ENCODE measurements around the gene DDX20. TPM values are rescaled to one million over a fixed set of nuclear protein-coding genes. Genes with fewer than 3 reads are reported as not detected.
A peak's percentile ranks its signal among the peaks of the same experiment; 100 is the strongest.

Gene DDX20, protein sequence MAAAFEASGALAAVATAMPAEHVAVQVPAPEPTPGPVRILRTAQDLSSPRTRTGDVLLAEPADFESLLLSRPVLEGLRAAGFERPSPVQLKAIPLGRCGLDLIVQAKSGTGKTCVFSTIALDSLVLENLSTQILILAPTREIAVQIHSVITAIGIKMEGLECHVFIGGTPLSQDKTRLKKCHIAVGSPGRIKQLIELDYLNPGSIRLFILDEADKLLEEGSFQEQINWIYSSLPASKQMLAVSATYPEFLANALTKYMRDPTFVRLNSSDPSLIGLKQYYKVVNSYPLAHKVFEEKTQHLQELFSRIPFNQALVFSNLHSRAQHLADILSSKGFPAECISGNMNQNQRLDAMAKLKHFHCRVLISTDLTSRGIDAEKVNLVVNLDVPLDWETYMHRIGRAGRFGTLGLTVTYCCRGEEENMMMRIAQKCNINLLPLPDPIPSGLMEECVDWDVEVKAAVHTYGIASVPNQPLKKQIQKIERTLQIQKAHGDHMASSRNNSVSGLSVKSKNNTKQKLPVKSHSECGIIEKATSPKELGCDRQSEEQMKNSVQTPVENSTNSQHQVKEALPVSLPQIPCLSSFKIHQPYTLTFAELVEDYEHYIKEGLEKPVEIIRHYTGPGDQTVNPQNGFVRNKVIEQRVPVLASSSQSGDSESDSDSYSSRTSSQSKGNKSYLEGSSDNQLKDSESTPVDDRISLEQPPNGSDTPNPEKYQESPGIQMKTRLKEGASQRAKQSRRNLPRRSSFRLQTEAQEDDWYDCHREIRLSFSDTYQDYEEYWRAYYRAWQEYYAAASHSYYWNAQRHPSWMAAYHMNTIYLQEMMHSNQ
- polyA plus RNA-seq = 1 to 10 TPM; 3.2 to 4.2 TPM

DNA sequence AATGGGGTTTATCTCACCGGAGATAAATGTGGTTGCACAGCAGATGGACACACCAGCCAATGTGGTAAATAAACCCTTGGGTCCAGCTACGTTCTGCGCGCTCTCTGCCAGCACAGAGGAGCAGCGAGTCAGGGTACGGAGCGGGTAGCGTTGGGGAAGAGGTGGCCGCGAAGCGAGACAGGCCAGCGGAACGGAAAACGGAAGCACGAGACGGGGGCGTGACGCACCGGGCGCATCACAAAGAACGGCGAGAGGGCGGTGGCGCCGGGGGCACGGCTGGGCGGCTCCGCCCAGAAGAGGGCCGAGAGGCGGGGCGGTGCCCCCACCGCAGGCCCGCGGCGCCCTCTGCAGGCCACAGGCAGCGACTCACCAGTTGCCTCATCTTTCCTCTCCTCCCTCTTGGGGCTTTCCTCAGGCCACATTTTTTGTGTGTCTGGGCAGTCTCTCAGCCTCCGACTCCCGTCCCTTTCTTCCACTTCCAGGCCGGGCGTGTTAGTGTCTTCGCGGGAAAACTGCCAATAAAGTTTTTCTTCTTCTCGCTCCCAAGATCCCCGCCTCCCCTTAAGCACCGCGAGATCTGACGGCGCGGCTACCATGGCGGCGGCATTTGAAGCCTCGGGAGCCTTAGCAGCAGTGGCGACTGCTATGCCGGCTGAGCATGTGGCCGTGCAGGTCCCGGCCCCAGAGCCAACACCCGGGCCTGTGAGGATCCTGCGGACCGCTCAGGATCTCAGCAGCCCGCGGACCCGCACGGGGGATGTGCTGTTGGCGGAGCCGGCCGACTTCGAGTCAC is at the start of gene DDX20:
TSS of gene DDX20 (plus strand) at position 571 of the 793 bp plus-strand sequence. CDS start at position 595, 24 bp downstream.
- H3K4me1 ChIP-seq (ENCODE audit: control insufficient read depth in 2 of 2, insufficient read depth in 2 of 2, low read length in 1 of 2) = peaks cover 0 to 3% of the 10 kb centered on the region in 2 donors
- H3K4me3 ChIP-seq (ENCODE audit: low read depth in 1 of 2, low read length in 2 of 2) = peak within 1 kb of the TSS; percentile 76 to 90
- H3K36me3 ChIP-seq (ENCODE audit: control insufficient read depth in 2 of 2, insufficient read depth in 2 of 2, low read length in 1 of 2) = no peaks in the 10 kb centered on the region
- H3K27me3 ChIP-seq (ENCODE audit: control insufficient read depth in 1 of 2, insufficient read depth in 2 of 2, low read length in 2 of 2) = no peaks in the 10 kb centered on the region
- H3K9me3 ChIP-seq (ENCODE audit: control insufficient read depth in 2 of 2, insufficient read depth in 1 of 2, low read depth in 1 of 2, low read length in 1 of 2) = no peaks in the 10 kb centered on the region
- peak within 1 kb of the TSS; percentile 95 to 96 for H3K27ac ChIP-seq (ENCODE audit: low read depth in 2 of 2, low read length in 1 of 2)
- 0% methylated on average over 63 to 67 of the region's 67 CpGs for WGBS, 2 donors

- Histone ChIP-seq H3K27me3 (ENCODE audit: control insufficient read depth in 1 of 2, insufficient read depth in 2 of 2, low read length in 2 of 2) (no peaks in the 10 kb centered on the region), H3K27ac (ENCODE audit: low read depth in 2 of 2, low read length in 1 of 2) (no peak overlapping the region), H3K4me1 (ENCODE audit: control insufficient read depth in 2 of 2, insufficient read depth in 2 of 2, low read length in 1 of 2) (no peaks in the 10 kb centered on the region), H3K4me3 (ENCODE audit: low read depth in 1 of 2, low read length in 2 of 2) (no peak overlapping the region), H3K9me3 (ENCODE audit: control insufficient read depth in 2 of 2, insufficient read depth in 1 of 2, low read depth in 1 of 2, low read length in 1 of 2) (no peaks in the 10 kb centered on the region), H3K36me3 (ENCODE audit: control insufficient read depth in 2 of 2, insufficient read depth in 2 of 2, low read length in 1 of 2) (peaks cover 3 to 6% of the 10 kb centered on the region in 2 donors)
- 62 to 67% methylated on average over 2 of the region's 2 CpGs for WGBS, 2 donors
Measured at GRCh38 chr1:111706921-111707320, 48.8 kb upstream of the DDX20 start.

DNA sequence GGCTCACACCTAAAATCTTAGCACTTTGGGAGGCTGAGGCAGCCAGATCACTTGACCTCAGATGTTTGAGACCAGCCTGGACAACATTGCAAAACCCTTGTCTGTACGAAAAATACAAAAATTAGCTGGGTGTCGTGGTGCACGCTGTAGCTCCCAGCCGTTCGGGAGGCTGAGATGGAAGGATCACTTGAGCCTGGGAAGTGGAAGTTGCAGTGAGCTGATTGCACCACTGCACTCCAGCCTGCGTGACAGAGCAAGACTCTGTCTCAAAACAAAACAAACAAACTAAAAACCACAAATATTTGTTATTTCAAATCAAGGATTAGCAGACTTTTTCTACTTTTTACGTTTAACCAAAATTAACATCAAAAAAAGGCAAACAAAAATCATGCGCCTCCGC is 47.8 kb upstream of the DDX20 start:
- Histone ChIP-seq H3K27me3 (ENCODE audit: control insufficient read depth in 1 of 2, insufficient read depth in 2 of 2, low read length in 2 of 2) (no peaks in the 10 kb centered on the region), H3K4me1 (ENCODE audit: control insufficient read depth in 2 of 2, insufficient read depth in 2 of 2, low read length in 1 of 2) (no peaks in the 10 kb centered on the region), H3K9me3 (ENCODE audit: control insufficient read depth in 2 of 2, insufficient read depth in 1 of 2, low read depth in 1 of 2, low read length in 1 of 2) (no peaks in the 10 kb centered on the region), H3K4me3 (ENCODE audit: low read depth in 1 of 2, low read length in 2 of 2) (no peak overlapping the region), H3K27ac (ENCODE audit: low read depth in 2 of 2, low read length in 1 of 2) (no peak overlapping the region), H3K36me3 (ENCODE audit: control insufficient read depth in 2 of 2, insufficient read depth in 2 of 2, low read length in 1 of 2) (peaks cover 3 to 6% of the 10 kb centered on the region in 2 donors)
- whole genome bisulfite sequencing, 2 donors = 71% methylated on average over 9 of the region's 9 CpGs

- whole genome bisulfite sequencing, 2 donors = 58 to 60% methylated on average over 1 of the region's 1 CpG
- Histone ChIP-seq H3K4me1 (ENCODE audit: control insufficient read depth in 2 of 2, insufficient read depth in 2 of 2, low read length in 1 of 2) (no peaks in the 10 kb centered on the region), H3K9me3 (ENCODE audit: control insufficient read depth in 2 of 2, insufficient read depth in 1 of 2, low read depth in 1 of 2, low read length in 1 of 2) (no peaks in the 10 kb centered on the region), H3K27ac (ENCODE audit: low read depth in 2 of 2, low read length in 1 of 2) (no peak overlapping the region), H3K36me3 (ENCODE audit: control insufficient read depth in 2 of 2, insufficient read depth in 2 of 2, low read length in 1 of 2) (peaks cover 2 to 4% of the 10 kb centered on the region in 2 donors), H3K4me3 (ENCODE audit: low read depth in 1 of 2, low read length in 2 of 2) (no peak overlapping the region), H3K27me3 (ENCODE audit: control insufficient read depth in 1 of 2, insufficient read depth in 2 of 2, low read length in 2 of 2) (no peaks in the 10 kb centered on the region)
Measured at GRCh38 chr1:111709986-111710385, 45.7 kb upstream of the DDX20 start.

GRCh38 chr1:111716333-111716732 is 39.4 kb upstream of the DDX20 start:
- H3K27ac ChIP-seq (ENCODE audit: low read depth in 2 of 2, low read length in 1 of 2) = no peak overlapping the region
- H3K27me3 ChIP-seq (ENCODE audit: control insufficient read depth in 1 of 2, insufficient read depth in 2 of 2, low read length in 2 of 2) = no peaks in the 10 kb centered on the region
- no peaks in the 10 kb centered on the region for H3K36me3 ChIP-seq (ENCODE audit: control insufficient read depth in 2 of 2, insufficient read depth in 2 of 2, low read length in 1 of 2)
- H3K9me3 ChIP-seq (ENCODE audit: control insufficient read depth in 2 of 2, insufficient read depth in 1 of 2, low read depth in 1 of 2, low read length in 1 of 2) = no peaks in the 10 kb centered on the region
- H3K4me3 ChIP-seq (ENCODE audit: low read depth in 1 of 2, low read length in 2 of 2) = no peak overlapping the region
- H3K4me1 ChIP-seq (ENCODE audit: control insufficient read depth in 2 of 2, insufficient read depth in 2 of 2, low read length in 1 of 2) = peaks cover 7 to 13% of the 10 kb centered on the region in 2 donors
- WGBS, 2 donors = 64 to 70% methylated on average over 3 of the region's 3 CpGs

DNA sequence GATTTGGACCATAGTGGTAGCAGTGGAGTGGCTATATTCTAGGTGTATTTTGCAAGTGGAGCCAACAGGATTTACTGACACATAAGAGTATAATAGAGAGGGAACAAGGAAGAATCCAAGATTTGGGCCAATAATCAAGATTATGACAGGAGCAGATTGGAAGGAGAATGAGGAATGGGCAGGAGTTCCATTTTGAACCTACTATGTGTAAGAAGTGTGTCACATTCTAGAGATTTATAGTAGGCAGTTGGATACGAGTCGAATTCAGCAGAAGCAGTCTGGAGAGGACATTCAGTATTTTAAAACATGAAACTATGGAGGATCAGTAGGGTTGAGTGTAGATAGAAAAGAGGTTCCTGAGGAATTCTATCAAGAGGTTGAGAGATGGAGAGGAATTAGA is 38.3 kb upstream of the DDX20 start:
- Histone ChIP-seq H3K9me3 (ENCODE audit: control insufficient read depth in 2 of 2, insufficient read depth in 1 of 2, low read depth in 1 of 2, low read length in 1 of 2) (no peaks in the 10 kb centered on the region), H3K27me3 (ENCODE audit: control insufficient read depth in 1 of 2, insufficient read depth in 2 of 2, low read length in 2 of 2) (no peaks in the 10 kb centered on the region), H3K4me3 (ENCODE audit: low read depth in 1 of 2, low read length in 2 of 2) (no peak overlapping the region), H3K4me1 (ENCODE audit: control insufficient read depth in 2 of 2, insufficient read depth in 2 of 2, low read length in 1 of 2) (peaks cover 7 to 19% of the 10 kb centered on the region in 2 donors), H3K27ac (ENCODE audit: low read depth in 2 of 2, low read length in 1 of 2) (no peak overlapping the region), H3K36me3 (ENCODE audit: control insufficient read depth in 2 of 2, insufficient read depth in 2 of 2, low read length in 1 of 2) (no peaks in the 10 kb centered on the region)
- 93 to 98% methylated on average over 2 of the region's 2 CpGs for WGBS, 2 donors

DNA sequence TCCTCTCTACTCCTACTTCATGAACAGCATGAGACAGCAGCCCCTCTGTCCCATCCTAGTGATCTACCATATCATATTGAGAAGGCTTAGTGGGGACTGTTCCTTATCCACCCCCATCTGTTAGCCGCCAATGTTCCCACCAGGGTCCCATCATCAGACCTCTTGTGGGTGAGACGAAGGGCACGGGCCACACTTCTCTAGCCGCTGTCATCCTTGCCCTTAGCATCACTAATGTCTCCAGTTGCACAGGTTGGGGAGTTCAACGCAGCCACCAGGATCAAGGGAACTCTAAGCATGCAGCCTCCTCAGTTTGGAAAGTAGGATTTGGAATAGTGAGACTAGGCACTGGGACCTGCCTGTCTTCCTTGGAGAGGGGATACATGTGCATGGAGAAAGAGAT is 36.6 kb upstream of the DDX20 start:
- 97 to 98% methylated on average over 5 of the region's 5 CpGs for WGBS, 2 donors
- Histone ChIP-seq H3K4me3 (ENCODE audit: low read depth in 1 of 2, low read length in 2 of 2) (no peak overlapping the region), H3K27me3 (ENCODE audit: control insufficient read depth in 1 of 2, insufficient read depth in 2 of 2, low read length in 2 of 2) (no peaks in the 10 kb centered on the region)

GRCh38 chr1:111719674-111720132 is 36.0 kb upstream of the DDX20 start:
- H3K9me3 ChIP-seq (ENCODE audit: control insufficient read depth in 2 of 2, insufficient read depth in 1 of 2, low read depth in 1 of 2, low read length in 1 of 2) = no peaks in the 10 kb centered on the region
- H3K4me1 ChIP-seq (ENCODE audit: control insufficient read depth in 2 of 2, insufficient read depth in 2 of 2, low read length in 1 of 2) = peaks cover 7 to 23% of the 10 kb centered on the region in 2 donors
- H3K4me3 ChIP-seq (ENCODE audit: low read depth in 1 of 2, low read length in 2 of 2) = no peak overlapping the region
- peak overlapping the region in 1 of 2 donors; percentile 50 for H3K27ac ChIP-seq (ENCODE audit: low read depth in 2 of 2, low read length in 1 of 2)
- H3K36me3 ChIP-seq (ENCODE audit: control insufficient read depth in 2 of 2, insufficient read depth in 2 of 2, low read length in 1 of 2) = no peaks in the 10 kb centered on the region
- no peaks in the 10 kb centered on the region for H3K27me3 ChIP-seq (ENCODE audit: control insufficient read depth in 1 of 2, insufficient read depth in 2 of 2, low read length in 2 of 2)
- 53 to 54% methylated on average over 4 of the region's 4 CpGs for WGBS, 2 donors

More for the DNA sequence above, 36.6 kb upstream of the DDX20 start:
- Histone ChIP-seq H3K27ac (ENCODE audit: low read depth in 2 of 2, low read length in 1 of 2) (no peak overlapping the region), H3K4me1 (ENCODE audit: control insufficient read depth in 2 of 2, insufficient read depth in 2 of 2, low read length in 1 of 2) (peaks cover 7 to 20% of the 10 kb centered on the region in 2 donors), H3K36me3 (ENCODE audit: control insufficient read depth in 2 of 2, insufficient read depth in 2 of 2, low read length in 1 of 2) (no peaks in the 10 kb centered on the region), H3K9me3 (ENCODE audit: control insufficient read depth in 2 of 2, insufficient read depth in 1 of 2, low read depth in 1 of 2, low read length in 1 of 2) (no peaks in the 10 kb centered on the region)

Data from esophagus (tissue), 2 donors.